ENCODE data around the gene TMEM254.
"Not testable (repeated sequence)": the region's sequence is repeated elsewhere in the genome, so short reads cannot be mapped to it uniquely, and the experiment has no call there.

The TMEM254 gene

DNA sequence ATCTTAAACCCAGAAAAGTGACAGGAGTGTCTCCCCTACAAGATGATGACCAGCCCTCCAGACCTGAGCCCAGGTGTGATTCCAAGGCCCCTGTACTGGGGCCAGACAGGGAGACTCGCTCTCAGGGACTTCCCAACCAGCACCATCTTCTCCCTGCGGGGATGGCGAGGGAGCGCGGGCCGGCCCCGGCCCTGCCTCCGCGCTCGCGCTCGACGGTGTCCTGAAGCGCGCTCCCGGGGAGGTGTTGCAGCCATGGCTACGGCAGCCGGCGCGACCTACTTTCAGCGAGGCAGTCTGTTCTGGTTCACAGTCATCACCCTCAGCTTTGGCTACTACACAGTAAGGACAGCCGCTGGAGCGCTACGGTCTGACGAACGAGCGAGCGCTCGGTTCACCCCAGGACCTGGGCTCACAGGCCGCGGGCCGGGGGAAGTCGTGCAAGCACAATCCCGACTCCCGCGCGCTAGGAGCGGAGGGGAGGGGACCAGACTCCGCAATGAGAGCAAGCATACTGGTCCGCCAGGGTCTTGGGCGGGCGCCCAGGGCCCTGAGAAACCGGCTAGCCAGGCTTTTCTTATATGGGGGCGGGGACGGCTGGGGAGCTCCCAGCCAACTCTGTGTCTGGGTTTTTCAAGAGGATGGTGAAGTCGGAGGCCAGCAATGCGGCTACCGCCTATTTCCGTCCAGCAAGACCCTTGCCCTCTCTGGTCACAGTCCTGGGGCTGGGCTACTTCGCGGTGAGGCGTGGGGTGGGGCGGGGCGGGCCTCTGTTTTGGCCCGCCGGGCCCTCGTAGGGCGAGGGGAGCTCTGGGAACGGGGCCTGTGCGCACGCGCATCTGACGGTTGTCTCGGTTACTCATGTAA is at the start of gene TMEM254:
Gene TMEM254 (plus strand): TSS at position 218 of the 864 bp plus-strand sequence. CDS start 35 bp downstream, at position 253.
- Histone ChIP-seq H3K4me1 (peaks cover 0 to 16% (median 8%) of the 10 kb centered on the region in 4 donors), H3K36me3 (peaks cover 4 to 13% (median 8%) of the 10 kb centered on the region in 3 donors), H3K27ac (peak within 1 kb of the TSS; percentile 96), H3K27me3 (no peaks in the 10 kb centered on the region), H3K4me3 (peak within 1 kb of the TSS; percentile 88 to 89), H3K9me3 (no peaks in the 10 kb centered on the region)
- no peak for TF ChIP-seq CTCF (IDR thresholded peaks at IDR 0.05)
- peak; percentile 90 to 95 for DNase-seq
- intact Hi-C loops (cut with DNase I; ENCODE audit: low total_unique reads) = no loop called here

DNA sequence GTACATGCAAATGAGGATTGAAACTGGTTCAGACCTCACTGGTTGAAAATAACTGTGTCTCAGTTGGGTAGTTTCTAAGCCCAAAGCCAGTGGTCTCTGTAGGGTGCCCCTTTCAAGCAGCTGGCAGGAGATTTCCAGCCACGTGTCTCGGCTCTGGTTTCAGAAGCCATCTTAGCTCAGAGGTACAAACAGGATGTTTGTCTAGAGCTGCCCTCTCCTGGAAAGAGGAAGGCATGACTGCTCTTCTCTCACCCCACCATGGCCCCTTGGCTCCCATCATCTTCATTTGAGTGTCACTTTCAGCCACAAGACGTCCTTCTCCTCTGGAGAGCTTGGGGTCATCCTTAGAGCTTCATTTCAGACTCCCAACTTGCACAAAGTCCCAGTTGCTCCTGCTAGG is 49.3 kb upstream of the TMEM254 start:
- H3K9me3 ChIP-seq; H3K36me3 ChIP-seq; H3K27me3 ChIP-seq; H3K4me3 ChIP-seq; intact Hi-C loops (cut with DNase I; ENCODE audit: low total_unique reads); H3K4me1 ChIP-seq; H3K27ac ChIP-seq; DNase-seq: not testable (repeated sequence)

GRCh38 chr10:80029865-80030264 is 48.6 kb upstream of the TMEM254 start:
- H3K4me3 ChIP-seq; H3K4me1 ChIP-seq; intact Hi-C loops (cut with DNase I; ENCODE audit: low total_unique reads); H3K36me3 ChIP-seq; H3K27me3 ChIP-seq; H3K27ac ChIP-seq; H3K9me3 ChIP-seq; DNase-seq: not testable (repeated sequence)

- no peak for DNase-seq
- Histone ChIP-seq H3K4me3 (no peak overlapping the region), H3K9me3 (no peaks in the 10 kb centered on the region), H3K27ac (no peak overlapping the region), H3K36me3 (no peaks in the 10 kb centered on the region), H3K4me1 (no peaks in the 10 kb centered on the region), H3K27me3 (no peaks in the 10 kb centered on the region)
- intact Hi-C loops (cut with DNase I; ENCODE audit: low total_unique reads) = no loop called here
- TF ChIP-seq CTCF (IDR thresholded peaks at IDR 0.05) = no peak
These were observed 46.0 kb upstream of the TMEM254 start for GRCh38 chr10:80032503-80032902.

- H3K27ac ChIP-seq; H3K27me3 ChIP-seq; intact Hi-C loops (cut with DNase I; ENCODE audit: low total_unique reads); DNase-seq; H3K4me3 ChIP-seq; H3K36me3 ChIP-seq; H3K4me1 ChIP-seq; H3K9me3 ChIP-seq: not testable (repeated sequence)
These were observed 43.7 kb upstream of the TMEM254 start for GRCh38 chr10:80034766-80035165.

DNA sequence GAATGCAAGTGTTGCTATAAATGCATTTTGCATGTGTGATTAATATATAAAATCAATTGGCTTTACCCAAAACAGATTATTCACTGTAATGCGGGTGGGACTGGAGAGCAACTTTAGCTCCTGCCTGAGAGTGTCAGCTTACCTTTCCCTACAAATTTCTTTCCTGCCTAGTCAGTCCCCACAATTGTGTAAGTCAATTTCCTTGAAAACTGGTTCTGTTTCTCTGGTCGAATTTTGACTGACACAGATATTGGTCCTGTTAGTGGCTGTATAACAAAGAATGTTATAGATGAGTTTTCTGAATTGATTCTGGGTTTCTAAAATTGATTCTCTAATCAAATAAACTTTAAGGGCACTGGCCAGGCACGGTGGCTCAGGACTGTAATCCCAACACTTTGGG is 43.0 kb upstream of the TMEM254 start:
- H3K9me3 ChIP-seq; DNase-seq; intact Hi-C loops (cut with DNase I; ENCODE audit: low total_unique reads); H3K36me3 ChIP-seq; H3K27me3 ChIP-seq; H3K27ac ChIP-seq; H3K4me3 ChIP-seq; H3K4me1 ChIP-seq: not testable (repeated sequence)

GRCh38 chr10:80036921-80037500 is 41.5 kb upstream of the TMEM254 start:
- H3K4me3 ChIP-seq; DNase-seq; H3K4me1 ChIP-seq; H3K27me3 ChIP-seq; H3K9me3 ChIP-seq; intact Hi-C loops (cut with DNase I; ENCODE audit: low total_unique reads); H3K27ac ChIP-seq; H3K36me3 ChIP-seq: not testable (repeated sequence)

DNA sequence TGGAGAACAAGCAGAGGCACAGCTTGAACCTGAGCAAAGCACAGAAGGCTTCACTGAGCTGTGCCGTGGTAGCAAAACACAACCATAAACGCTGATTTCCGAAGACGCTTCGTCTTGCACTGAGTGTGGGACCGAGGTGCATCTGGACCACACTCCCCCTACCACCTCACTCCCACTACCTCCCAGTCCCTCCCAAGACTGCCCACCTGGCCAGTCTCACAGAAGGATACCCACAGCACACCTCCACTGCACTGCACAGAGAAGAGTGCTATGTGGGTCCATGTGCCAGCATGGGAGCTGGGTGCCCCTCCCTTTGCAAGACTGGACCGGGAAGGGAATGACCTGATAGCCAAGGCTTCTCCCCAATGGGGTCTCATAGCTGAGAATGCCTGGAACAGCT is 40.2 kb upstream of the TMEM254 start:
- H3K4me3 ChIP-seq; H3K9me3 ChIP-seq; H3K27me3 ChIP-seq; H3K4me1 ChIP-seq; H3K36me3 ChIP-seq; intact Hi-C loops (cut with DNase I; ENCODE audit: low total_unique reads); DNase-seq; H3K27ac ChIP-seq: not testable (repeated sequence)
